SHP77 treated with DMSO at 0.1 percent for 48 hours (cell line): Measurements from ENCODE around the gene KRT76.
"Not testable (repeated sequence)": the region's sequence is repeated elsewhere in the genome, so short reads cannot be mapped to it uniquely, and the experiment has no call there.

Source experiments
- DNase-seq: peaks from one replicate; lab custom pipeline; 2025; lab: John Stamatoyannopoulos, UW

KRT76 gene

GRCh38 chr12:52759218-52759617, 17.9 kb downstream of the KRT76 start:
- DNase-seq, result no peak

- DNase-seq, result no peak
Observed at GRCh38 chr12:52757449-52758176, 19.5 kb downstream of the KRT76 start.

- DNase-seq, result no peak
Observed at GRCh38 chr12:52756281-52756960, 20.7 kb downstream of the KRT76 start.

DNA sequence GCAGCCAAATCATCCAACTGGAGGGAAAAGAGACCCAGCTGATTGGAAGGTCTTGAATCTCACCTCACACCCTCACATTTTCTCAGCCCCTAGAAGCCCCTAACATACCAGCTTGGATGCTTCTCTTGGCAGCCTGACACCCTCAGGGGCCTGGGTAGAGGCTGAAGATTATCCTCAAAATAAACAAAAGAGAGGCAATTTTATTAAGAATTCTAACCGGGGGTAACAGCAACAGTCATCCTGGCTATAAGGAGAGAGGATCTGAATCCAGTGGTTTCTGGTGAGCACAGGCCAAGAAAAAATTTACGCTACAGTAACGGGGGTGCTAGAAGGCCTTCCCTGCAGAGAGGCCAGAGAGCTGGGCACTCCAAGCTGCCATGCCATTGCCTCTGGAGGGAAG, 21.6 kb downstream of the KRT76 start:
- no peak for DNase-seq

GRCh38 chr12:52754135-52754534, 23.0 kb downstream of the KRT76 start:
- DNase-seq, result no peak

DNA sequence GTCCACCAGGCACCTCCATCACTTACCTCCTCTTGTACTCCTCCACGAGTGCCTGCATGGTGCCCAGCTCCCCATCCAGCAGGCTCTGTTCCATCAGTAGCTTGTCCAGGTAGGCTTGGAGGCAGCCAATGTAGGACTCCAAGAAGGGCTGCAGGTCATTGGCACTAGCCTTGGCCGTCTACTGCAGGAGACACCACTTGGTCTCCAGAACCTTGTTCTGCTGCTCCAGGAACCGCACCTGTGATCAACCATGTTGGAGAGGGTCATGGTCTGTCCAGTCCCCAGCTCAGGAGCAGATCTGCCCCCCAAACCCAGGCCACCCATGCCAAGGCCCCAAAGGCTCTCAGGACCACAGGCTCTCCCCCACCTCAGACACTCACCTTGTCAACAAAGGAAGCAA, 23.9 kb downstream of the KRT76 start:
- no peak for DNase-seq

DNA sequence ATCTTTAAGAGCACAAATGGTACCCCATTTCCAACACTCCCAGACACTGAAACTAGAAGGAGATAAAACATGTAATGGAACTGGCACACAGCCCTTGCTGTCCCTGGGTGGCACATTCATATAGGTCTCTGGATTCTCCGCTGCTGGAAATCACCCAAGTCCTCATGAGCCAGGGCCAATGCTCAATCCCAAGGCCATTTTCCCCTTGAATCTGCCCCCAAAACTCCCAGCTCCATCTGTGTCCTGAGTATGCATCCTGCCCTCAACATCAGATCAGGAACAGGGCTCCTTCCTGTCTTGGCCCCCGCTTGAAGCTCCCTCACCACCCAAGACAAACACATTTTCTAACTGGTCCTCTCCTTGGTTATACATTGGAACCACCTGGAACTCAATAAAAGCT, 24.6 kb downstream of the KRT76 start:
- no peak for DNase-seq

DNA sequence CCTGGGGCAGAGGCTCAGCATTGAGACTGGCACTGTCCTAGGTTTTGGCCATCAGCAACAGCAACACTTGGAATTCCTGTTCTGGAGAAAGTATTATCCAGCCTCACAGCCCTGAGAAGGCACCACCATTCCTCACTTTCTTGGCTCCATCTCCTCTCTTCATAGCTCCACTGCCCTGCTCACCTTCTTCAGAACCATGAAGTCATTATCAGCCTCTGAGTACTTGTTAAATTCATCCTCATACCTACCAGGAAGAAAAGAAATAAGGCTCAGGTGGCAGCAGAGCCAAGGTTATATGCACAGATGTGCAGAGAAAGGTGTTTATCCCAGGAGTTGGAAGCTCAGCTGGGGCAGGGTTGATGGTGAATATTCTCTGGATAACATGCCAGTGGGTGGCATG, 25.4 kb downstream of the KRT76 start:
- DNase-seq, result no peak

GRCh38 chr12:52750532-52750931, 26.6 kb downstream of the KRT76 start:
- DNase-seq, result not testable (repeated sequence)

DNA sequence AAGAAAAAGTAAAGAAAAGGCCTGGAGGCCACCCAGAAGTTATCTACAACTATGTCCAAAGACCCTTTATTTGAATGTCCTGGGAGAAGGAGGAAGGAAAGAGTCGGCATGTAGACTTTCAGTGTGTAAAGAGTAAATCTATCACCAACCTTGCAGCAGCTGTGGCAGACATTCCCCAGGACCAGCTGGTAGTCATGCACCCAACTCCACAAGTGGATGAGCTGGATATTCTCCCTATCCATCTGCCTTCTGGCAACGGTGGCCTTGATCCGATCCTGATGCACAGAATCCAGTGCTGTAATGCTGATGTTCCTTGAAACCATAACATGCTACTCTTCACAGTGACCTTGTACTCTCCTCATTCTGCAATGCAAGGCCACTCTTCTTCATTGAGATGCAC, 27.3 kb downstream of the KRT76 start:
- DNase-seq, result no peak

DNA sequence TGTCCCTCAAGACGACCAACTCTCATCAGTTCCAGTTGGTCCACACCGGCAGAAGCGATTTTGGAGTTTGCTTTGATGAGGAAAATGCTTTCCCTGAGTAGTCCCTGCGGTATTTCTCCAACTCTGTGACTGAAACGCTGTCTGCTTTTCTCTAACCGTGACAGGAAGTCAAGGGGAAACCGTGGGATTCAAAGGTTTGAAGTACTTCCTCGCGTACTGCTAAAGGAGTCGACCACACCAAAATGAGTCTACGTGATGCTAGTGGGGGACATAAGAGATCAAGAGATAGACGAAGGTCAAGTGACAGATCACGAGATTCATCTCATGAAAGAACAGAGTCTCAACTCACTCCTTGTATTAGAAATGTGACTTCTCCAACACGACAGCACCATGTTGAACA, 28.6 kb downstream of the KRT76 start:
- DNase-seq, result no peak

DNA sequence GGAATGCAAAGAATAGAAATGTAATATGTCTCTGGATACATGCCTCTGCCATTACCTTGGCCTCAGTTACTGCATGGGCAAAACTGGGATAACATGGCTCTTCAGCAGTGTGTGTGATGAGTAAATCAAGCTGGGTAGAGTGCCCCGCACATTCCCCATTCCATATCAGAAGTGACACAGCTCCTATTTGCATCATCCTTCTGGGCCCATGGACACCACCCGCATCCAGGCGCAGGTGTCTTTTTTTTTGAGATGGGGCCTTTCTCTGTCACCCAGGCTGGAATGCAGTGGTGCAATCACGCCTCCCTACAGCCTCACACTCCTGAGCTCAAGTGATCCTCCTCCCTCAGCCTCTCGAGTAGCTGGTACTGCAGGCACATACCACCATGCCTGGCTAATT, 31.6 kb downstream of the KRT76 start:
- no peak for DNase-seq

DNA sequence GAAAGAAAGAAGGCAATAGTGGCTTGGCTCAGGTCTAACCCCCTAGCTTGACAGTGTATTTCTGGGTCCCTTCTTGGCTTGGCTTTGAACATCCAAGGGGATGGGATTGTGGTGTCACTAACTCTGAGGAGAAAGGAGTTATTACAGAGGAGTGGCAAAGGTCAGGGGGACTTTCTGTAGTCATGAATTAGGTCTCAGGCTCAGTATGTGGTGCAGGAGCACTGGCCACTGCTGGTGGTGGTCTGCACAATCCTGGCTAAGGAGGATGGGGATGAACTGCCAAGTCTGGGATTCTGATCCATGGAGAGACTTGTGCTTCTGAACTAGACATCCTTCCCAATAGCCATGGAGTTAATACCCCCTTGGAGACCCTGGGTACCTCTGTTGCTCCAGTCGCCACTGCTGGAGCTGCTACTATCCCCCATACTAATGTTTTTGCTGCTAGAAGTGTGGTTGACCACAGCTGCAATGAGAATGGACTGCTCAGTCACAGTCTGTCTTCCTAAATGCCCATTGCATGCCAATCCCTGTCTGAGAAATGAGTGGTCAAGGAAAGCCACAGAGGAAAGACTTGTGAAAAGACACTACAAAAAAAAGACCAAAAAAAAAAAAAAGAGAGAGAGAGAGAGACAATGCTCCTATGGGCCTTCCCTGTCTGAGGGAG, 32.5 kb downstream of the KRT76 start:
- DNase-seq, result no peak

- no peak for DNase-seq
Observed at GRCh38 chr12:52742822-52743457, 34.2 kb downstream of the KRT76 start.

DNA sequence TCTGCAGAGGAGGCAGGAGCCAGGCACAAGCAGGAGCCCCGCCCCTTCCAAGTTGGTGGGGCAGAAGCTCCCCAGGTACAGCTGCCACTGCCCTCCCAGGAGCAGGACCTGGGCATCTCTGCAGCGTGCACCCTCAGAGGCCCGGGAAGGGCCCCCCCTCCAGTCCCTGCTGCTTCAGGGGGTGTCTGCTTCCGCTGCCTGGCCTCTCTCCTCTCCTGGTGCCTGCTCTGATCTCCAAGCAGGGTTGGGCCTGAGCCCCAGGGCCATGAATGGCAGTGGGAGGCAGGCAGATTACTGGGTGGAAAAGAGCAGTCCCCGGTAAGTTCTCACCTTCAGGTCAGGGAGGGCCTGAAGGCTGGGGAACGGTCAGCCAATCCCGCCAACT, 35.0 kb downstream of the KRT76 start:
- no peak for DNase-seq

DNA sequence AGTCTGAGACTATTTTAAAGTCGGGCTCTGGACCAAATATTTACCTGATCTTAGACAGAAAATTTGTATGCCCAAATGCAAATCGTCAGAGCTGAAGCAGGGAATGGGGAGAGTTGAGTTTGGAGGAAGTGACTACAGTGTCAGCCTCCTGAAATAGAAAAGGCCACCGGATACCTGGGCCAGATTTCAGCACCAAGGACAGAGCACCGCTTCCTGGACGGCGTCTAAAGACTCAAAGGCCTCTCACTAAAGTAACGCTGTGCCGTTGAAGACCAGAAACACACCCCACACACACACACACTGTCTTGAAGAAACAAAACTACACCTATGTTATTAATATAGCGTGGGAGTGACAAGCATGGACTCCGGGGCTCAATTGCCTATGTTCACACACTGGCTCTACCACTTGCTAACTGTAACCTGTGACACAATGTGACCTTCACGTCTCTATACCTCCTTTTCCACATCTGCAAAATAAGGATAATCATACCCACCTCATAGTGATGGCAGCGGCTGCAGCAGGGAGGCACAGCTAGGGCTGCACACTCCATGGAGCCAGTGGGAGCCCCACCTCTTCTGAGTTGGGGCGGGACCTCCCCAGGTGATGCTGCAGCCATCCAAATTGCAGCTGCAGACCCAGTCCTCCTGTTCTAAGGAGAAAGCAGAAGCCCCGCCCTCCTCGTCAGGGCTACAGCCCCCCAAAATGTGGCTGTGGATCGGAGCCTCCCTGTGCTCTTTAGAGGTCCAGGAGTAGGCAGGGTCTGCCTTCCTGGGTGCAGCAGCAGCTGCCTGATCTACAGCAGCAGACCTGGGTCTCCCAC, 35.6 kb downstream of the KRT76 start:
- no peak for DNase-seq

GRCh38 chr12:52740584-52740983, 36.6 kb downstream of the KRT76 start:
- DNase-seq, result no peak

GRCh38 chr12:52739963-52740362, 37.2 kb downstream of the KRT76 start:
- no peak for DNase-seq

DNA sequence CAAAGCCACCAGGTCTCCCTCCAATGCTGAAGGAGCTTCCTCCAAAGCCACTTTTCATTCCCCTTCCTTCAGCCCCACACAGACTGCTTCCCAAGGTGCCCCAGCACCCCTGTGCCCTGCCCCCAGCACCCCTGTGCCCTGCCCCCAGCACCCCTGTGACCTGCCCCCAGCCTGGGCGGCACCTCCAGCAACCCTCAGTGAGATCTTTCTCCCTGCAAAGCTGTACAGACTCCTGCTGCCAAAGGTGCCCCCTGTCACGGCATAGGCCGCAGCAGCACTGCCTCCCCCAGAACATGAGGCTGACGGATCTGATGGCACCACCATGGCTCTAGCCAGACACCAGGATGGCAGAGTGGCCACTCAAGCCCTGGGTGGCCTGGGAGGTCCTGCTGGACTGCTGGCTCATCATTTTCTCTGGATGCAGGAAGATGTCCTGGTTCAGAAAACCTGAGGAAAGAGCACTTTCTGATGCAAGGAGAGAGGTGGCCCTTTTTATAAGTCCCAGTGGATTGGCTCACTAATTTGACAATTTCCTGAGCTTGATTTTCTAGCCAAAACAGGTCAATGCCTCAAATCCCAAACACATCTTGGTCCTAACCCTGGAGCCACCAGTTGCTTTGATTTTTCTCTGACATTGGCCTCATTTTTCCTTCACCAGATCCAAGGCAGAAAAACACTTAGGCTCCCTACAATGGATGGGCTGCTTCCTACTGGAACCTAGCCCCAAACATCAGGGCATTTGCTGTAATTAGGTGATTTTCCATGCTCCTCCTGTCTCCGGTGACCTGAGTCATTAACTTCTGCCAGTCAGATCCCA, 41.1 kb downstream of the KRT76 start:
- no peak for DNase-seq

- DNase-seq, result no peak
Observed at GRCh38 chr12:52735106-52735505, 42.0 kb downstream of the KRT76 start.

GRCh38 chr12:52730793-52731192, 46.4 kb downstream of the KRT76 start:
- DNase-seq, result no peak
